ENCODE results near the gene NOTO.

DNA sequence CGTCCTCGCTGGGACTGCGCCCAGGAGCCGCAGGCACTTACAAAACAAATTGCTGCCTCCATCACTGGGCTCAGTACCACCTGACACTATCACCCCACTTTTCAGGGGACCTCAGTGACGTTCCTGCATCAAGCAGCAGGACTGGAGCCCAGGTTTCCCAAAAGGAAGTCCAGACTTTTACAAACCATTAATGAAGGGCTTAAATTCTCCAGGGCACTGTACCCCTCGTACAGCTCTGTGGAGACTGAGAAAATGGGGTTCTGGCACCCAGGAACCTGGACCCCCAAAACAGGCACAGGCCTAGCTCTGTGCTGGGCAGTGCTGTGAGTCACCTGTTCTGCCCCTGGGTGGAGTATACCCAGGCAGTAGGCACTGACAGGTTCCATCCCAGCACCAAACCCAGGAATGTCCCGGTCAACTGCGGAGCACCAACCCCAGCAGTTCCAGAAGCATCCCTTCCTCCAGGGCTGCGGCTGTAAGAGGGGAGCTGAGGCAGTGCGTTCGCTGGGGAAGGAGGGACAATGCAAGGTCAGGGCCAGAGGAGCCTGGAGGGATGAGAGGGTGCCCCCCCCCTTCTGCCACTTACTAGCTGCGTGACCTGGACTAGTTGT is 24.6 kb upstream of the NOTO start:
- TF ChIP-seq, protein P1, sequence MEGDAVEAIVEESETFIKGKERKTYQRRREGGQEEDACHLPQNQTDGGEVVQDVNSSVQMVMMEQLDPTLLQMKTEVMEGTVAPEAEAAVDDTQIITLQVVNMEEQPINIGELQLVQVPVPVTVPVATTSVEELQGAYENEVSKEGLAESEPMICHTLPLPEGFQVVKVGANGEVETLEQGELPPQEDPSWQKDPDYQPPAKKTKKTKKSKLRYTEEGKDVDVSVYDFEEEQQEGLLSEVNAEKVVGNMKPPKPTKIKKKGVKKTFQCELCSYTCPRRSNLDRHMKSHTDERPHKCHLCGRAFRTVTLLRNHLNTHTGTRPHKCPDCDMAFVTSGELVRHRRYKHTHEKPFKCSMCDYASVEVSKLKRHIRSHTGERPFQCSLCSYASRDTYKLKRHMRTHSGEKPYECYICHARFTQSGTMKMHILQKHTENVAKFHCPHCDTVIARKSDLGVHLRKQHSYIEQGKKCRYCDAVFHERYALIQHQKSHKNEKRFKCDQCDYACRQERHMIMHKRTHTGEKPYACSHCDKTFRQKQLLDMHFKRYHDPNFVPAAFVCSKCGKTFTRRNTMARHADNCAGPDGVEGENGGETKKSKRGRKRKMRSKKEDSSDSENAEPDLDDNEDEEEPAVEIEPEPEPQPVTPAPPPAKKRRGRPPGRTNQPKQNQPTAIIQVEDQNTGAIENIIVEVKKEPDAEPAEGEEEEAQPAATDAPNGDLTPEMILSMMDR (IDR thresholded peaks at IDR 0.05 in 4 of 5, conservative IDR thresholded peaks at IDR 0.05 in 1 of 5): no peak
- no peak for TF ChIP-seq POLR2A (IDR thresholded peaks at IDR 0.05)
